ENCODE measurements around the gene OXNAD1.

DNA sequence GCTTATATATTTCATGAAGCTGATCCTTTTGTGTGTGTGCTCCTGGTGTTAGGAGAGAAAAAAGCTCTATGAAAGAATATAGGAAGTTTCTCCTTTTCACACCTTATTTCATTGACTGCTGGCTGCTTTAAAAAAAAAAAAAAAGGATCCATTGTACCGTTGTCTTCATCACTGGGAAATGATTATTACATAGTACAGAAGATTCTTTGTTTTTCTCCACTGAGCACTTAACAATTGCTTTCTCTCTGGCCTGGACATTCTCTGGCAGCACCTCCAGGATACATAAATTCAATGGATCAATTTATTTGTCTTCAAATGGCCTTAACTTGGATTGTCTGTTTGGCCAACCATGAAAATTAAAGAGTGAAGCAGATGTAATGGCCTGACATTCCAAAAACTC, 37.4 kb upstream of the OXNAD1 start:
- no peak for TF ChIP-seq CTCF (IDR thresholded peaks at IDR 0.05)
- TF ChIP-seq POLR2A (IDR thresholded peaks at IDR 0.05), result no peak
- TF ChIP-seq POLR2AphosphoS5 (IDR thresholded peaks at IDR 0.05), result no peak
- TF ChIP-seq EP300 (IDR thresholded peaks at IDR 0.05), result no peak

Measured in suprapubic skin (tissue), 4 donors.